CD4-positive, alpha-beta T cell (primary cell): ENCODE results near the gene FNDC10. TPM values are rescaled to one million over a fixed set of nuclear protein-coding genes. Genes with fewer than 3 reads are reported as not detected.

Source experiments
- ATAC-seq: fragments of 200-7000 bp; cut with Tn5 transposase; one replicate; pipeline ENCODE4 v1.10.0; 2022; ENCODE audit warnings: mild to moderate bottlenecking; ENCODE audit not compliant: poor library complexity
- CTCF ChIA-PET: fragments of 350-600 bp; sonication (Branson Sonifier 250); formaldehyde crosslinking; loops from one replicate; lab custom pipeline; 2021; ENCODE audit warnings: antibody characterized with exemption, inconsistent platforms; lab: Charles Lee
- POLR2A ChIA-PET: fragments of 350-600 bp; sonication (Branson Sonifier 250); formaldehyde crosslinking; loops from one replicate; lab custom pipeline; 2021; ENCODE audit warnings: antibody characterized with exemption, inconsistent platforms; lab: Charles Lee
- DNase-seq, 14 experiments: peaks; one replicate each; pipeline ENCODE4 v3.0.0-alpha.2; 2013 to 2020; ENCODE audit warnings: mixed read lengths in 2 of 14
- H3K27ac ChIP-seq, 2 donors: one replicate each; pipeline versions ENCODE4 v1.5.1 to v1.7.0; 2013; ENCODE audit warnings: low read length in 2 of 2, low read depth in 1 of 2, mild to moderate bottlenecking in 1 of 2
- H3K27me3 ChIP-seq, 2 experiments: 1 replicate in 1 of 2; 2 replicates in 1 of 2; pipeline versions ENCODE4 v1.6.1 to v1.7.0; 2013; ENCODE audit warnings: low read length in 2 of 2, control low read depth in 1 of 2, mild to moderate bottlenecking in 1 of 2, moderate library complexity in 1 of 2; ENCODE audit not compliant: insufficient read depth in 2 of 2, control insufficient read depth in 1 of 2
- H3K36me3 ChIP-seq: one replicate; pipeline ENCODE4 v1.6.1; 2013; ENCODE audit warnings: low read length, control low read depth; ENCODE audit not compliant: insufficient read depth
- H3K4me1 ChIP-seq: one replicate; pipeline ENCODE4 v1.6.1; 2013; ENCODE audit warnings: low read length, control low read depth; ENCODE audit not compliant: insufficient read depth
- H3K4me3 ChIP-seq: one replicate; pipeline ENCODE4 v1.5.1; 2013; ENCODE audit warnings: mild to moderate bottlenecking, low read length, moderate library complexity
- H3K9me3 ChIP-seq, 2 experiments: 1 replicate in 1 of 2; 2 replicates in 1 of 2; pipeline versions ENCODE4 v1.6.1 to v1.7.0; 2013; ENCODE audit warnings: low read length in 2 of 2, mild to moderate bottlenecking in 2 of 2, control low read depth in 1 of 2, moderate library complexity in 1 of 2; ENCODE audit not compliant: control insufficient read depth in 1 of 2, insufficient read depth in 1 of 2
- H3K27ac Mint-ChIP-seq: one replicate; pipeline ENCODE4 v1.8.0; 2020; ENCODE audit warnings: mixed read lengths
- H3K27me3 Mint-ChIP-seq: one replicate; pipeline ENCODE4 v1.8.0; 2021; ENCODE audit warnings: mixed read lengths
- H3K36me3 Mint-ChIP-seq: one replicate; pipeline ENCODE4 v1.8.0; 2021; ENCODE audit warnings: low read depth, mixed read lengths
- H3K4me1 Mint-ChIP-seq: one replicate; pipeline ENCODE4 v1.8.0; 2021; ENCODE audit warnings: low read depth, mixed read lengths
- H3K4me3 Mint-ChIP-seq: one replicate; pipeline ENCODE4 v1.8.0; 2020; ENCODE audit warnings: mild to moderate bottlenecking, mixed read lengths
- H3K9me3 Mint-ChIP-seq: one replicate; pipeline ENCODE4 v1.8.0; 2020; ENCODE audit warnings: mixed read lengths
- intact Hi-C, 2 experiments: fragments of 100-400 bp; cut with DNase I in 1 of 2; cut with micrococcal nuclease in 1 of 2; formaldehyde crosslinking; loops; one replicate each; pipeline versions ENCODE4 v1.15.1 to v1.9.0; 2023 to 2025; cut with DNase I, micrococcal nuclease
- total RNA-seq, 174 experiments: library from RNA in 2 of 174; stranded (reverse) in 2 of 174; gene quantifications; one replicate each; pipeline ENCODE4 v1.2.3 and lab custom pipeline; 2021 to 2026
- TF ChIP-seq, protein P1 (sequence below): fragments of 200-600 bp; IDR thresholded peaks from one replicate; pipeline ENCODE4 v1.8.0; 2022; ENCODE audit warnings: antibody characterized with exemption, mild to moderate bottlenecking

The FNDC10 gene
- total RNA-seq, 2 experiments from 2014 or later = 1.0 to 1.3 TPM

DNA sequence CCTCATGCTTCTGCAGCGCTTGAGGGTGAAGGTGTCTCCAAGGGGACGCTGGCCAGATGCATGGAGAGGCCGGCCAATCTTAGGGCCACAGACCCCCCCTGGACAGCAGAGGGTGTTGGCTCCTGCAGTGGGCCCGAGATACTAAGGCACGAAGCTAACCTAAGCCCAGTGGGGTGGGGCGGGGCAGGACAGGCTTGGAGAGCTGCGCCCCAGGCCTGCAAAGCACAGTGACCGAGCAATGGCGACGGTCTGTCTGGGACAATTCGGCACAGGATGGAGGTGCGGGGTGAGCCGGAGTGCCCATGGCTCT is 1.3 kb downstream of the FNDC10 start:
- H3K27me3 Mint-ChIP-seq = no peaks in the 10 kb centered on the region
- H3K4me3 ChIP-seq = no peak overlapping the region
- no peaks in the 10 kb centered on the region for H3K9me3 ChIP-seq
- ChIA-PET CTCF (no interaction called here), POLR2A (interaction anchor here (3.3 kb wide), 1 partner anchor 16 kb away, joined by 21 read pairs; the partner anchor contains the start of gene MIB2)
- H3K9me3 Mint-ChIP-seq = no peaks in the 10 kb centered on the region
- ATAC-seq (no peak), DNase-seq (peak in 1 of 14 experiments; percentile 31)
- no peaks in the 10 kb centered on the region for H3K36me3 Mint-ChIP-seq
- H3K4me3 Mint-ChIP-seq = peak overlapping the region; percentile 83
- H3K4me1 ChIP-seq = peaks cover 25% of the 10 kb centered on the region
- intact Hi-C loops = no loop called here
- TF ChIP-seq, protein P1, sequence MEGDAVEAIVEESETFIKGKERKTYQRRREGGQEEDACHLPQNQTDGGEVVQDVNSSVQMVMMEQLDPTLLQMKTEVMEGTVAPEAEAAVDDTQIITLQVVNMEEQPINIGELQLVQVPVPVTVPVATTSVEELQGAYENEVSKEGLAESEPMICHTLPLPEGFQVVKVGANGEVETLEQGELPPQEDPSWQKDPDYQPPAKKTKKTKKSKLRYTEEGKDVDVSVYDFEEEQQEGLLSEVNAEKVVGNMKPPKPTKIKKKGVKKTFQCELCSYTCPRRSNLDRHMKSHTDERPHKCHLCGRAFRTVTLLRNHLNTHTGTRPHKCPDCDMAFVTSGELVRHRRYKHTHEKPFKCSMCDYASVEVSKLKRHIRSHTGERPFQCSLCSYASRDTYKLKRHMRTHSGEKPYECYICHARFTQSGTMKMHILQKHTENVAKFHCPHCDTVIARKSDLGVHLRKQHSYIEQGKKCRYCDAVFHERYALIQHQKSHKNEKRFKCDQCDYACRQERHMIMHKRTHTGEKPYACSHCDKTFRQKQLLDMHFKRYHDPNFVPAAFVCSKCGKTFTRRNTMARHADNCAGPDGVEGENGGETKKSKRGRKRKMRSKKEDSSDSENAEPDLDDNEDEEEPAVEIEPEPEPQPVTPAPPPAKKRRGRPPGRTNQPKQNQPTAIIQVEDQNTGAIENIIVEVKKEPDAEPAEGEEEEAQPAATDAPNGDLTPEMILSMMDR = no peak
- no peaks in the 10 kb centered on the region for H3K36me3 ChIP-seq
- H3K27me3 ChIP-seq = peaks cover 0 to 4% of the 10 kb centered on the region in 2 experiments
- peaks cover 4% of the 10 kb centered on the region for H3K4me1 Mint-ChIP-seq
- peak overlapping the region; percentile 33 for H3K27ac Mint-ChIP-seq
- no peak overlapping the region for H3K27ac ChIP-seq

GRCh38 chr1:1598051-1598719 is 1.8 kb downstream of the FNDC10 start:
- TF ChIP-seq, protein P1 = no peak
- Mint-ChIP-seq H3K27ac (no peak overlapping the region), H3K4me3 (peak overlapping the region; percentile 83), H3K4me1 (peaks cover 4% of the 10 kb centered on the region), H3K27me3 (no peaks in the 10 kb centered on the region), H3K9me3 (no peaks in the 10 kb centered on the region), H3K36me3 (no peaks in the 10 kb centered on the region)
- Histone ChIP-seq H3K4me3 (no peak overlapping the region), H3K36me3 (no peaks in the 10 kb centered on the region), H3K27me3 (peaks cover 0 to 4% of the 10 kb centered on the region in 2 experiments), H3K27ac (no peak overlapping the region), H3K4me1 (peaks cover 25% of the 10 kb centered on the region), H3K9me3 (no peaks in the 10 kb centered on the region)
- ATAC-seq = no peak
- peak in 1 of 14 experiments; percentile 31 for DNase-seq
- CTCF ChIA-PET = no interaction called here
- intact Hi-C loops = no loop called here
- POLR2A ChIA-PET = interaction anchor here (3.3 kb wide), 1 partner anchor 17 kb away, joined by 21 read pairs; the partner anchor contains the start of gene MIB2

DNA sequence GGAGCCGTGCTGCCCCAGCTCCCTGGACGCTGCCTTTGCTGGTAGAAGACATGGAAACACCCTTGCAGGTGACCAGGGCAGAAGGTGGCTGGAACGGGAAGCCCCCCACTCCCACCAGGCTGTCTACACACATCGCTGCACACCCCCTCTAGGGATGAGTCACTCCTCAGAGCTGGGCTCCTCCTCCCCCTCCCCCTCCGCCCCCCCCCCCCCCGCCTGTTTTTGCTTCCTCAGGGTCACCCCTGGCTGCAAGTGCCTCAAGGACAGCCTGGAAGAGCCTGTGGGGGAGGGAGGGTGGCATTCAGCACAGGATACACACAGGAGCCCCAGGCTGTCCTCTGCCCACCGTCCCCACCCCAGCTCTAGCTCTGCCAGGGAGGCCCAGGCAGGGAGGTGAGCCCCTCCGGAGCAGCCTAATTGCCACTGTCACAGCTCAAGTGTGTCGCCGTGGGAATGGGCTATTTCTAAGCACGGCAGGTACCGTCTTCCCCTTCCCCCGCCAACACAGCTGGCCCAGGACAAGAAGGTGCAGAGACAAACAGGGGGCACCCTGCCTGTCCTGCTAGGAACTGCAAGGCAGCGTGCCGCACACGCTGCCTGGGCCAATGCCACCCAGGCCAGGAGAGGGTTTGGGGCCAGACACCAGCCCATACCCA is 2.5 kb downstream of the FNDC10 start:
- CTCF ChIA-PET = no interaction called here
- Mint-ChIP-seq H3K27me3 (no peaks in the 10 kb centered on the region), H3K27ac (no peak overlapping the region), H3K9me3 (no peaks in the 10 kb centered on the region), H3K4me3 (peak overlapping the region; percentile 73), H3K36me3 (no peaks in the 10 kb centered on the region), H3K4me1 (peaks cover 4% of the 10 kb centered on the region)
- peaks cover 25% of the 10 kb centered on the region for H3K4me1 ChIP-seq
- H3K4me3 ChIP-seq = no peak overlapping the region
- peaks cover 0 to 4% of the 10 kb centered on the region in 2 experiments for H3K27me3 ChIP-seq
- H3K27ac ChIP-seq = no peak overlapping the region
- intact Hi-C loops = no loop called here
- no peaks in the 10 kb centered on the region for H3K9me3 ChIP-seq
- TF ChIP-seq, protein P1 = no peak
- no peaks in the 10 kb centered on the region for H3K36me3 ChIP-seq
- peak; percentile 56 for ATAC-seq
- POLR2A ChIA-PET = interaction anchor here (3.3 kb wide), 1 partner anchor 17 kb away, joined by 21 read pairs; the partner anchor contains the start of gene MIB2
- peak in 2 of 14 experiments; percentile 56 to 65 for DNase-seq
